A549 (cell line): ENCODE measurements around the gene EXOSC3. TPM values are rescaled to one million over a fixed set of nuclear protein-coding genes. Genes with fewer than 3 reads are reported as not detected.
A peak's percentile ranks its signal among the peaks of the same experiment; 100 is the strongest.

Experiments used
- ATAC-seq, 2 experiments: fragments of 200-7000 bp in 1 of 2; fragments of >200 bp in 1 of 2; cut with Nextera tagmentation in 1 of 2; cut with Tn5 transposase in 1 of 2; 3 replicates each; pipeline versions ENCODE4 v1.8.0 to v1.9.1; 2018 to 2020; ENCODE audit warnings: mild to moderate bottlenecking in 1 of 2, moderate library complexity in 1 of 2
- CTCF ChIA-PET: fragments of 300-600 bp; sonication (Branson Sonifier 250); formaldehyde crosslinking; extraction: SDS; loops from one replicate; lab custom pipeline; 2021; ENCODE audit warnings: antibody characterized with exemption, inconsistent platforms; lab: Yijun Ruan, JAX
- POLR2A ChIA-PET: fragments of 350-600 bp; formaldehyde crosslinking; extraction: SDS; loops from one replicate; lab custom pipeline; 2021; ENCODE audit warnings: antibody characterized with exemption, inconsistent platforms; lab: Yijun Ruan, JAX
- DNase-seq, 2 experiments: peaks; one replicate each; pipeline versions ENCODE4 v3.0.0 to v3.0.0-alpha.2; 2011 to 2016; ENCODE audit warnings: low read depth in 1 of 2, low spot score in 1 of 2
- FAIRE-seq: peaks from 2 replicates; lab custom pipeline; 2011; peaks lifted over from hg19 to GRCh38; lab: Jason Lieb, UNC
- H3K27ac ChIP-seq, 2 experiments: fragments of >200 bp; sonication (Bioruptor Twin); formaldehyde crosslinking; 3 replicates each; pipeline ENCODE4 v1.5.1; 2016 to 2017
- H3K4me1 ChIP-seq: fragments of >200 bp; sonication (Bioruptor Twin); formaldehyde crosslinking; 3 replicates; pipeline ENCODE4 v1.6.1; 2016
- H3K4me2 ChIP-seq: fragments of >200 bp; sonication (Bioruptor Twin); formaldehyde crosslinking; 3 replicates; pipeline ENCODE4 v1.6.1; 2016
- H3K4me3 ChIP-seq: fragments of >200 bp; sonication (Bioruptor Twin); formaldehyde crosslinking; 3 replicates; pipeline ENCODE4 v1.5.1; 2016
- H3K9me3 ChIP-seq: fragments of >200 bp; sonication (Bioruptor Twin); formaldehyde crosslinking; 3 replicates; pipeline ENCODE4 v1.6.1; 2016
- CHD2 ChIP-seq: fragments of 150-350 bp; IDR thresholded peaks from 2 replicates; pipeline ENCODE4 v1.6.1; 2014; ENCODE audit warnings: low read length; ENCODE audit not compliant: partially characterized antibody
- EHMT2 ChIP-seq: fragments of 200-600 bp; sonication (generic); IDR thresholded peaks from 2 replicates; pipeline ENCODE4 v1.6.1; 2016; ENCODE audit warnings: antibody characterized with exemption, low read depth, mild to moderate bottlenecking, moderate library complexity
- EP300 ChIP-seq, 2 experiments: fragments of >200 bp; sonication (Bioruptor Twin); formaldehyde crosslinking; IDR thresholded peaks; 2 replicates in 1 of 2; 3 replicates in 1 of 2; pipeline ENCODE4 v1.6.1; 2016 to 2017
- ESRRA ChIP-seq: fragments of 150-350 bp; IDR thresholded peaks from 2 replicates; pipeline ENCODE4 v1.6.1; 2014; ENCODE audit warnings: mild to moderate bottlenecking, low read length, borderline replicate concordance
- FOSB ChIP-seq: fragments of 250-450 bp; sonication (Bioruptor Pico); IDR thresholded peaks from 2 replicates; pipeline ENCODE4 v1.5.0; 2020; ENCODE audit warnings: mild to moderate bottlenecking, moderate library complexity
- FOSL2 ChIP-seq, 2 experiments: fragments of 450-650 bp in 1 of 2; fragments of >200 bp in 1 of 2; sonication (Bioruptor Twin) in 1 of 2; formaldehyde crosslinking; IDR thresholded peaks; 2 replicates each; pipeline versions ENCODE4 v1.5.0 to v1.6.1; 2016 to 2020; ENCODE audit warnings: mild to moderate bottlenecking in 1 of 2, moderate library complexity in 1 of 2
- FOXS1 ChIP-seq: fragments of 250-450 bp; sonication (Bioruptor Pico); IDR thresholded peaks from 2 replicates; pipeline ENCODE4 v1.5.0; 2020; ENCODE audit warnings: mild to moderate bottlenecking, moderate library complexity
- HOXA7 ChIP-seq: fragments of 250-450 bp; sonication (Bioruptor Pico); IDR thresholded peaks from 2 replicates; pipeline ENCODE4 v1.5.0; 2020; ENCODE audit warnings: mild to moderate bottlenecking, moderate library complexity
- HOXB13 ChIP-seq: fragments of 250-450 bp; sonication (Bioruptor Pico); IDR thresholded peaks from 2 replicates; pipeline ENCODE4 v1.5.0; 2020; ENCODE audit warnings: low read depth, mild to moderate bottlenecking, moderate library complexity
- KDM5A ChIP-seq: fragments of 200-600 bp; sonication (generic); IDR thresholded peaks from 2 replicates; pipeline ENCODE4 v1.6.1; 2016; ENCODE audit warnings: antibody characterized with exemption, mild to moderate bottlenecking
- MAFK ChIP-seq: fragments of 450-650 bp; IDR thresholded peaks from 2 replicates; pipeline ENCODE4 v1.6.1; 2014; ENCODE audit not compliant: partially characterized antibody
- MYC ChIP-seq: IDR thresholded peaks from 2 replicates; pipeline ENCODE4 v1.6.1; 2012; ENCODE audit warnings: mild to moderate bottlenecking, inconsistent platforms, low read length, improper control_type of control experiment, borderline replicate concordance
- NFE2L2 ChIP-seq: fragments of 150-350 bp; conservative IDR thresholded peaks from 2 replicates; pipeline ENCODE4 v1.6.1; 2014; ENCODE audit warnings: low read length
- PHF8 ChIP-seq: fragments of 200-600 bp; sonication (generic); IDR thresholded peaks from 2 replicates; pipeline ENCODE4 v1.6.1; 2016; ENCODE audit warnings: low read depth, mild to moderate bottlenecking, antibody characterized with exemption, moderate library complexity, borderline replicate concordance
- POLR2A ChIP-seq: IDR thresholded peaks from 2 replicates; pipeline ENCODE4 v1.6.1; 2012; ENCODE audit warnings: mild to moderate bottlenecking, low read length
- POLR2AphosphoS2 ChIP-seq: conservative IDR thresholded peaks from 2 replicates; pipeline ENCODE4 v1.6.1; 2012; ENCODE audit warnings: low read length, improper control_type of control experiment, inconsistent platforms
- RARB ChIP-seq: fragments of 250-450 bp; sonication (Bioruptor Pico); IDR thresholded peaks from 2 replicates; pipeline ENCODE4 v1.8.0; 2021; ENCODE audit warnings: mild to moderate bottlenecking, moderate library complexity
- RCOR1 ChIP-seq: fragments of 150-350 bp; IDR thresholded peaks from 2 replicates; pipeline ENCODE4 v1.6.1; 2014; ENCODE audit warnings: antibody characterized with exemption, low read length, low read depth
- RFX5 ChIP-seq: fragments of 450-650 bp; IDR thresholded peaks from 2 replicates; pipeline ENCODE4 v1.7.1; 2014; ENCODE audit warnings: antibody characterized with exemption, mild to moderate bottlenecking, moderate library complexity
- SMC3 ChIP-seq: fragments of >200 bp; sonication (Bioruptor Twin); formaldehyde crosslinking; IDR thresholded peaks from 3 replicates; pipeline ENCODE4 v1.6.1; 2018; ENCODE audit warnings: inconsistent platforms
- SREBF2 ChIP-seq: fragments of 450-650 bp; IDR thresholded peaks from 2 replicates; pipeline ENCODE4 v1.6.1; 2014; ENCODE audit warnings: mild to moderate bottlenecking, moderate library complexity
- TFCP2L1 ChIP-seq: fragments of 250-450 bp; sonication (Bioruptor Pico); IDR thresholded peaks from 2 replicates; pipeline ENCODE4 v1.5.0; 2021; ENCODE audit warnings: mild to moderate bottlenecking
- ZC3H11A ChIP-seq: fragments of 450-650 bp; IDR thresholded peaks from 2 replicates; pipeline ENCODE4 v1.6.1; 2014; ENCODE audit warnings: antibody characterized with exemption, mild to moderate bottlenecking
- ZFP36 ChIP-seq: fragments of 450-650 bp; IDR thresholded peaks from 2 replicates; pipeline ENCODE4 v1.6.1; 2014; ENCODE audit warnings: borderline replicate concordance; ENCODE audit not compliant: partially characterized antibody
- WGBS: methylation state at CpG from one replicate; pipeline ENCODE4 v1.1.6; 2017; ENCODE audit errors: missing lambda C conversion rate; 5-methylcytosine and 5-hydroxymethylcytosine counted together
- polyA minus RNA-seq: library from RNA; depleted of rRNA, polyadenylated mRNA; stranded (reverse); fragments of >200 nt; gene quantifications from 2 replicates; pipeline ENCODE4 v1.2.3, GENCODE V29; 2011; rRNA and poly(A)+ RNA removed
- polyA plus RNA-seq, 4 experiments: library from polyadenylated mRNA; depleted of rRNA in 3 of 4; stranded (reverse); fragments of >200 nt; fragmentation: RNase III in 1 of 4; extraction: RNeasy Plus Mini Kit Qiagen cat#74134 plus additional on column Dnase treatment in 1 of 4; gene quantifications; 2 replicates in 3 of 4; 3 replicates in 1 of 4; pipeline ENCODE4 v1.2.3, GENCODE V29; 2011 to 2017
- TF ChIP-seq, protein P1 (sequence below): IDR thresholded peaks from 2 replicates; pipeline ENCODE4 v1.6.1; 2012
- TF ChIP-seq, protein P2 (sequence below): fragments of 250-450 bp; sonication (Bioruptor Pico); IDR thresholded peaks from 2 replicates; pipeline ENCODE4 v1.5.0; 2021; ENCODE audit warnings: mild to moderate bottlenecking, moderate library complexity, borderline replicate concordance
- TF ChIP-seq, protein P3 (sequence below): fragments of 200-600 bp; sonication (generic); IDR thresholded peaks from 2 replicates; pipeline ENCODE4 v1.6.1; 2016; ENCODE audit warnings: antibody characterized with exemption, mild to moderate bottlenecking, moderate library complexity
- TF ChIP-seq, protein P4 (sequence below): IDR thresholded peaks from 2 replicates; pipeline ENCODE4 v1.6.1; 2012; ENCODE audit warnings: low read depth, borderline replicate concordance
- TF ChIP-seq, protein P5 (sequence below): IDR thresholded peaks from 2 replicates; pipeline ENCODE4 v1.6.1; 2012
- TF ChIP-seq, protein P6 (sequence below): fragments of >200 bp; sonication (Bioruptor Twin); formaldehyde crosslinking; IDR thresholded peaks from 3 replicates; pipeline ENCODE4 v1.6.1; 2016

EXOSC3 gene
- 40.7 and 63.2 TPM in 2 replicates for polyA plus RNA-seq (2011; rRNA removed)
- 79.6 and 87.2 TPM in 2 replicates for polyA plus RNA-seq (2012; cell fraction: cytosol; rRNA removed)
- polyA plus RNA-seq (2012; cell fraction: nucleus; rRNA removed), result 43.8 and 66.7 TPM in 2 replicates
- 72.2 to 77.1 TPM (median 72.4 TPM) in 3 replicates for polyA plus RNA-seq (2017; fragmentation: RNase III; extraction: RNeasy Plus Mini Kit Qiagen cat#74134 plus additional on column Dnase treatment)
- polyA minus RNA-seq, result 22.9 and 23.8 TPM in 2 replicates

DNA sequence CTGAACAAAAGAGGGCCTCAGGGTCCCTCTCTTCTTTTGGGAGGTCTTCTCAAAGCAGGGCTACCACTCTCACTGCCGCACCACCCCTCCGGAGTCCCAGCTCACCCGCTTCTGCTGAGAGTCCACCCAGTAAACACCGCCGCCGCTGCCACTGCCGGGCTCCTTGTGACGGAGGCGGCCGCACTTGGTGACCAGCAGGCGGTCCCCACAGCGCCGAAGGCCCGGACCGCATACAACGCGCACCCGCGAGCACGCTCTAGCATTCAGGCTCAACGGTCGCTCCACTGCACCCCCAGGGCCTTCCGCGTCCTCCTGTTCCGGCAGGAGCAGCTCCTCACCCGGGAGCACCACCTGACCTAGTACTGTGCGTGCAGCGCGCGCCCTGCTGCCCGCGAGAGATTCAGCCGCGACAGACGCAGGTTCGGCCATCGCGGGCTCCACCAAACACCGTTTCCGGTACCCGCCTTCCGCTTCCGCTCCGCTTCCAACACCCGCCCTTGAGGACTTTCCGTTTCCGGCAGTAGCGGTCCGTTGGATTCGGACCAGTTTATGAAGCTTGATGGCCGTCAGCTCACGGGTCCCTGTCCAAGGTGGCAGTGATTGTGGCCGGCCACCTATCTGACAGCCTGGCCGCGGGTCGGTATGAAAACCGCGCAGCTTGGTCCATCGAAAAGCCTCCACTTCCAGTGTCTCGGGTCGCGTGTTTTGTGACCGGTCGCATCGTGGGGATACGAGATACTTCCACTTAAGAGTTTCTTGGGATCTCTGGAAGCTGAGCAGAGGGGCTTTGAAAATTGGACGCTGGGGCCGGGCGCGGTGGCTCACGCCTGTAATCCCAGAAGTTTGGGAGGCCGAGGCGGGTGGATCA lies at the start of gene EXOSC3:
TSS of gene EXOSC3 (minus strand) at position 449 of the 868 bp plus-strand sequence. CDS start at position 429, 20 bp downstream.
- WGBS, result 2% methylated on average over 32 of the region's 73 CpGs
- Histone ChIP-seq H3K4me3 (peak within 1 kb of the TSS; percentile 74), H3K4me1 (peaks cover 19% of the 10 kb centered on the region), H3K4me2 (peak within 1 kb of the TSS; percentile 78), H3K27ac (peak within 1 kb of the TSS; percentile 79 to 90), H3K9me3 (no peaks in the 10 kb centered on the region)
- ATAC-seq (peak; percentile 98), DNase-seq (peak; percentile 93 to 94), FAIRE-seq (no peak)
- CTCF ChIA-PET, result interaction anchor here (0.6 to 1.3 kb wide), 7 partner anchors 9 to 27 kb away, joined by 3 to 9 read pairs (median 3); partner anchors contain the start of gene DCAF10
- POLR2A ChIA-PET, result interaction anchor here (0.5 to 2.7 kb wide), 21 partner anchors 11 to 937 kb away, joined by 3 to 40 read pairs (median 4); partner anchors contain the start of genes DCAF10, FRMPD1 and TOMM5
- TF ChIP-seq NFE2L2, result no peak
- TF ChIP-seq, protein P1, sequence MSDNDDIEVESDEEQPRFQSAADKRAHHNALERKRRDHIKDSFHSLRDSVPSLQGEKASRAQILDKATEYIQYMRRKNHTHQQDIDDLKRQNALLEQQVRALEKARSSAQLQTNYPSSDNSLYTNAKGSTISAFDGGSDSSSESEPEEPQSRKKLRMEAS, result peak; percentile 84
- peak; percentile 41; the same call in 1 of the 2 replicates for TF ChIP-seq HOXA7
- peak; percentile 92 for TF ChIP-seq POLR2A
- TF ChIP-seq, protein P2, sequence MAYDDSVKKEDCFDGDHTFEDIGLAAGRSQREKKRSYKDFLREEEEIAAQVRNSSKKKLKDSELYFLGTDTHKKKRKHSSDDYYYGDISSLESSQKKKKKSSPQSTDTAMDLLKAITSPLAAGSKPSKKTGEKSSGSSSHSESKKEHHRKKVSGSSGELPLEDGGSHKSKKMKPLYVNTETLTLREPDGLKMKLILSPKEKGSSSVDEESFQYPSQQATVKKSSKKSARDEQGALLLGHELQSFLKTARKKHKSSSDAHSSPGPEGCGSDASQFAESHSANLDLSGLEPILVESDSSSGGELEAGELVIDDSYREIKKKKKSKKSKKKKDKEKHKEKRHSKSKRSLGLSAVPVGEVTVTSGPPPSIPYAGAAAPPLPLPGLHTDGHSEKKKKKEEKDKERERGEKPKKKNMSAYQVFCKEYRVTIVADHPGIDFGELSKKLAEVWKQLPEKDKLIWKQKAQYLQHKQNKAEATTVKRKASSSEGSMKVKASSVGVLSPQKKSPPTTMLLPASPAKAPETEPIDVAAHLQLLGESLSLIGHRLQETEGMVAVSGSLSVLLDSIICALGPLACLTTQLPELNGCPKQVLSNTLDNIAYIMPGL (CRISPR knock-in tag), result no peak
- peak; percentile 19; the same call in 2 of the 3 replicates for TF ChIP-seq SMC3
- no peak for TF ChIP-seq ZC3H11A
- TF ChIP-seq, protein P3, sequence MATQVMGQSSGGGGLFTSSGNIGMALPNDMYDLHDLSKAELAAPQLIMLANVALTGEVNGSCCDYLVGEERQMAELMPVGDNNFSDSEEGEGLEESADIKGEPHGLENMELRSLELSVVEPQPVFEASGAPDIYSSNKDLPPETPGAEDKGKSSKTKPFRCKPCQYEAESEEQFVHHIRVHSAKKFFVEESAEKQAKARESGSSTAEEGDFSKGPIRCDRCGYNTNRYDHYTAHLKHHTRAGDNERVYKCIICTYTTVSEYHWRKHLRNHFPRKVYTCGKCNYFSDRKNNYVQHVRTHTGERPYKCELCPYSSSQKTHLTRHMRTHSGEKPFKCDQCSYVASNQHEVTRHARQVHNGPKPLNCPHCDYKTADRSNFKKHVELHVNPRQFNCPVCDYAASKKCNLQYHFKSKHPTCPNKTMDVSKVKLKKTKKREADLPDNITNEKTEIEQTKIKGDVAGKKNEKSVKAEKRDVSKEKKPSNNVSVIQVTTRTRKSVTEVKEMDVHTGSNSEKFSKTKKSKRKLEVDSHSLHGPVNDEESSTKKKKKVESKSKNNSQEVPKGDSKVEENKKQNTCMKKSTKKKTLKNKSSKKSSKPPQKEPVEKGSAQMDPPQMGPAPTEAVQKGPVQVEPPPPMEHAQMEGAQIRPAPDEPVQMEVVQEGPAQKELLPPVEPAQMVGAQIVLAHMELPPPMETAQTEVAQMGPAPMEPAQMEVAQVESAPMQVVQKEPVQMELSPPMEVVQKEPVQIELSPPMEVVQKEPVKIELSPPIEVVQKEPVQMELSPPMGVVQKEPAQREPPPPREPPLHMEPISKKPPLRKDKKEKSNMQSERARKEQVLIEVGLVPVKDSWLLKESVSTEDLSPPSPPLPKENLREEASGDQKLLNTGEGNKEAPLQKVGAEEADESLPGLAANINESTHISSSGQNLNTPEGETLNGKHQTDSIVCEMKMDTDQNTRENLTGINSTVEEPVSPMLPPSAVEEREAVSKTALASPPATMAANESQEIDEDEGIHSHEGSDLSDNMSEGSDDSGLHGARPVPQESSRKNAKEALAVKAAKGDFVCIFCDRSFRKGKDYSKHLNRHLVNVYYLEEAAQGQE, result peak; percentile 90
- no peak for TF ChIP-seq POLR2AphosphoS2
- no peak for TF ChIP-seq RARB (CRISPR knock-in tag)
- no peak for TF ChIP-seq MAFK
- no peak for TF ChIP-seq FOXS1 (CRISPR knock-in tag)
- TF ChIP-seq FOSB, result no peak
- TF ChIP-seq RCOR1, result no peak
- 0 out of 2 replicates have a peak, but pooled peaks have one; percentile 75 for TF ChIP-seq MYC
- TF ChIP-seq FOSL2 (IDR thresholded peaks at IDR 0.05), result no peak
- no peak for TF ChIP-seq FOSL2 (CRISPR knock-in tag; IDR thresholded peaks at IDR 0.05)
- no peak for TF ChIP-seq ZFP36
- TF ChIP-seq, protein P4, sequence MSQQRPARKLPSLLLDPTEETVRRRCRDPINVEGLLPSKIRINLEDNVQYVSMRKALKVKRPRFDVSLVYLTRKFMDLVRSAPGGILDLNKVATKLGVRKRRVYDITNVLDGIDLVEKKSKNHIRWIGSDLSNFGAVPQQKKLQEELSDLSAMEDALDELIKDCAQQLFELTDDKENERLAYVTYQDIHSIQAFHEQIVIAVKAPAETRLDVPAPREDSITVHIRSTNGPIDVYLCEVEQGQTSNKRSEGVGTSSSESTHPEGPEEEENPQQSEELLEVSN, result 0 out of 2 replicates have a peak, but pooled peaks have one; percentile 47
- peak; percentile 65 for TF ChIP-seq PHF8
- no peak for TF ChIP-seq EHMT2
- no peak for TF ChIP-seq CHD2
- no peak for TF ChIP-seq SREBF2
- TF ChIP-seq ESRRA, result no peak
- TF ChIP-seq KDM5A, result peak; percentile 95
- no peak for TF ChIP-seq RFX5
- TF ChIP-seq EP300 (IDR thresholded peaks at IDR 0.05), result no peak
- no peak for TF ChIP-seq HOXB13 (CRISPR knock-in tag)
- TF ChIP-seq, protein P5, sequence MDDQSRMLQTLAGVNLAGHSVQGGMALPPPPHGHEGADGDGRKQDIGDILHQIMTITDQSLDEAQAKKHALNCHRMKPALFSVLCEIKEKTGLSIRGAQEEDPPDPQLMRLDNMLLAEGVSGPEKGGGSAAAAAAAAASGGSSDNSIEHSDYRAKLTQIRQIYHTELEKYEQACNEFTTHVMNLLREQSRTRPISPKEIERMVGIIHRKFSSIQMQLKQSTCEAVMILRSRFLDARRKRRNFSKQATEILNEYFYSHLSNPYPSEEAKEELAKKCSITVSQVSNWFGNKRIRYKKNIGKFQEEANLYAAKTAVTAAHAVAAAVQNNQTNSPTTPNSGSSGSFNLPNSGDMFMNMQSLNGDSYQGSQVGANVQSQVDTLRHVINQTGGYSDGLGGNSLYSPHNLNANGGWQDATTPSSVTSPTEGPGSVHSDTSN, result peak; percentile 25; the same call in 1 of the 2 replicates
- TF ChIP-seq, protein P6, sequence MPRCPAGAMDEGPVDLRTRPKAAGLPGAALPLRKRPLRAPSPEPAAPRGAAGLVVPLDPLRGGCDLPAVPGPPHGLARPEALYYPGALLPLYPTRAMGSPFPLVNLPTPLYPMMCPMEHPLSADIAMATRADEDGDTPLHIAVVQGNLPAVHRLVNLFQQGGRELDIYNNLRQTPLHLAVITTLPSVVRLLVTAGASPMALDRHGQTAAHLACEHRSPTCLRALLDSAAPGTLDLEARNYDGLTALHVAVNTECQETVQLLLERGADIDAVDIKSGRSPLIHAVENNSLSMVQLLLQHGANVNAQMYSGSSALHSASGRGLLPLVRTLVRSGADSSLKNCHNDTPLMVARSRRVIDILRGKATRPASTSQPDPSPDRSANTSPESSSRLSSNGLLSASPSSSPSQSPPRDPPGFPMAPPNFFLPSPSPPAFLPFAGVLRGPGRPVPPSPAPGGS, result peak; percentile 75; the same call in 1 of the 3 replicates
- no peak for TF ChIP-seq TFCP2L1 (CRISPR knock-in tag)
